ENCODE measurements around the gene TBC1D8. TPM values are rescaled to one million over a fixed set of nuclear protein-coding genes. Genes with fewer than 3 reads are reported as not detected.

The TBC1D8 gene
- total RNA-seq, 2 experiments from 2014 or later: 1.0 to 1.8 TPM

DNA sequence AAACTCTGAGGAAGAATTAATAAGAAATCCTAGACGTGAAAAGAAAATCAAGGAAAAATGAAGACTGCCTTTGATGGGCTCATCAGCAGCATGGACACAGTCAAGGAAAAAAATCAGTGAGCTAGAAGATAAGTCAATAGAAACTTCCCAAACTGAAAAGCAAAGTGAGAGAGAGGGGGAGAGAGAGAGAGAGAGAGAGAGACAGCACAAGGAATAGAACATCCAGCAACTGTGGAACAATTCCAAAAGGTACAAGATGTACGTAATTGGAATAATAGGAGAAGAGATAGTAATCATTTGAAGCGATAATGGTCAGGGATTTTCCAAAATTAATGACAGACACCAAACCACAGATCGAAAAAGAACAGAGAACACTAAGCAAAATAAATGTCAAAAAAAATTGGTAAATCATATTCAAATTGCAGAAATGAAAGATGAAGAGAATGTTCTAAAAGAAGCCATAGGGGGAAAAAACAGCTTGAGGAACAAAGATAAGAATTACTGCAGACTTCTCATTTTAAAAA, 54.5 kb downstream of the TBC1D8 start:
- Mint-ChIP-seq H3K27me3 (peaks cover 20% of the 10 kb centered on the region), H3K36me3 (ENCODE audit: low read depth) (peaks cover 13% of the 10 kb centered on the region), H3K9me3 (peaks cover 22% of the 10 kb centered on the region), H3K4me1 (ENCODE audit: low read depth) (no peaks in the 10 kb centered on the region), H3K27ac (no peak overlapping the region), H3K4me3 (no peak overlapping the region)
- intact Hi-C loops (cut with DNase I, micrococcal nuclease): no loop called here
- Histone ChIP-seq H3K27ac (ENCODE audit: low read depth in 1 of 2, low read length in 2 of 2) (no peak overlapping the region), H3K27me3 (ENCODE audit: control insufficient read depth in 1 of 2, insufficient read depth in 2 of 2, low read length in 2 of 2) (peaks cover 0 to 5% of the 10 kb centered on the region in 2 experiments), H3K9me3 (ENCODE audit: control insufficient read depth in 1 of 2, insufficient read depth in 1 of 2, low read length in 2 of 2) (no peaks in the 10 kb centered on the region), H3K4me3 (ENCODE audit: low read length) (no peak overlapping the region), H3K4me1 (ENCODE audit: insufficient read depth, low read length) (no peaks in the 10 kb centered on the region), H3K36me3 (ENCODE audit: insufficient read depth, low read length) (no peaks in the 10 kb centered on the region)
- ChIA-PET CTCF (no interaction called here), POLR2A (no interaction called here)
- ATAC-seq (ENCODE audit: poor library complexity) (no peak), DNase-seq (no peak)
- TF ChIP-seq CTCF (IDR thresholded peaks at IDR 0.05): no peak

GRCh38 chr2:101094351-101094750, 56.8 kb downstream of the TBC1D8 start:
- H3K36me3 Mint-ChIP-seq (ENCODE audit: low read depth): peaks cover 9% of the 10 kb centered on the region
- no peak overlapping the region for H3K27ac ChIP-seq (ENCODE audit: low read depth in 1 of 2, low read length in 2 of 2)
- intact Hi-C loops (cut with DNase I, micrococcal nuclease): no loop called here
- ATAC-seq (ENCODE audit: poor library complexity): no peak
- no peaks in the 10 kb centered on the region for H3K9me3 ChIP-seq (ENCODE audit: control insufficient read depth in 1 of 2, insufficient read depth in 1 of 2, low read length in 2 of 2)
- H3K9me3 Mint-ChIP-seq: peaks cover 14% of the 10 kb centered on the region
- no peak overlapping the region for H3K27ac Mint-ChIP-seq
- H3K4me1 ChIP-seq (ENCODE audit: insufficient read depth, low read length): no peaks in the 10 kb centered on the region
- ChIA-PET CTCF (no interaction called here), POLR2A (no interaction called here)
- no peak overlapping the region for H3K4me3 Mint-ChIP-seq
- H3K4me1 Mint-ChIP-seq (ENCODE audit: low read depth): no peaks in the 10 kb centered on the region
- DNase-seq: no peak
- no peak overlapping the region for H3K4me3 ChIP-seq (ENCODE audit: low read length)
- no peak for TF ChIP-seq CTCF (IDR thresholded peaks at IDR 0.05)
- peaks cover 0 to 5% of the 10 kb centered on the region in 2 experiments for H3K27me3 ChIP-seq (ENCODE audit: control insufficient read depth in 1 of 2, insufficient read depth in 2 of 2, low read length in 2 of 2)
- peaks cover 19% of the 10 kb centered on the region for H3K27me3 Mint-ChIP-seq
- H3K36me3 ChIP-seq (ENCODE audit: insufficient read depth, low read length): no peaks in the 10 kb centered on the region

DNA sequence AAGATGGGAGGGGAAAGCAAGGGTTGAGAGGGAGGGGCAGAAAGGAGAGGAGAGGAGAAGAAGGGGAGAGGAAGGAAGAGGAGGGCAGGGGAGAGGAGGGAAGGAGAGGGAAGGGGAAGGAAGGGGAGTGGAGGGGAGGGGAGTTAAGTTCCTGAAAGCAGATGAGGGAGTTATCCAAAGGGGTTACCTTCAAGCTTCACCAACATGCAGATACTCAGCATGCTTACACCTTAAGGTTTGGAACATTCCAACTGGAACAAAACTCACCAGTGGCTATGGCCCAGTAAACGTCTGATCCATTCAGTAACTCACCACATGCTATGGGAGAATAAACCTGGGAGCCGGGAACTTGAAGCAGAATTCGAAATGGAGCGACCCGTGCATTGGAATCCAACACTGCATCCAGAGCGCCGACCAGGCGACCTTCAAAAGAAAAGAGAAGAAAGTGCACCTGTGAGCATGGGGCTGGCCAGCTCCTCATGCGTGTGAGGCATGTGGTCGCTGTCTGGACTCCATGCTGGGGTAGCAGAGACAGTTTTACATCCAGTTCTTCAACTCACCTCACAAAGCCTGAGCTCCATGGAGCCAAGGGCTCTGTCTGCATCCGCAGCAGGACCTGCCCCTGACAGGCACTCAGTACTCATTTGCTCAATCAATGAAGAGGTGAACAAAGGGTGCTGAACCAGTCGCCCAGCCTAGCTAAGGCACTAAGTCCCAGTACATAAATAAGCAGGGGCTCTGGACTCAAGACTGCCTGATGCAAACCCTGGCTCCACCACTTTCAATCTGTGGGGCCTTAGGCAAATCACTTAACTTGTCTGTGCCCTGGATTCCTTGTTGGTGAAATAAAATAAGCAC, 61.0 kb downstream of the TBC1D8 start:
- no peaks in the 10 kb centered on the region for H3K4me1 Mint-ChIP-seq (ENCODE audit: low read depth)
- Histone ChIP-seq H3K9me3 (ENCODE audit: control insufficient read depth in 1 of 2, insufficient read depth in 1 of 2, low read length in 2 of 2) (no peaks in the 10 kb centered on the region), H3K27ac (ENCODE audit: low read depth in 1 of 2, low read length in 2 of 2) (no peak overlapping the region), H3K4me3 (ENCODE audit: low read length) (no peak overlapping the region), H3K36me3 (ENCODE audit: insufficient read depth, low read length) (no peaks in the 10 kb centered on the region), H3K4me1 (ENCODE audit: insufficient read depth, low read length) (no peaks in the 10 kb centered on the region), H3K27me3 (ENCODE audit: control insufficient read depth in 1 of 2, insufficient read depth in 2 of 2, low read length in 2 of 2) (peaks cover 0 to 2% of the 10 kb centered on the region in 2 experiments)
- no peak overlapping the region for H3K4me3 Mint-ChIP-seq
- CTCF ChIA-PET: interaction anchor here (0.7 kb wide), 1 partner anchor 670 kb away, joined by 5 read pairs; no protein-coding TSS in a partner anchor
- peaks cover 5% of the 10 kb centered on the region for H3K27me3 Mint-ChIP-seq
- POLR2A ChIA-PET: no interaction called here
- no peak for ATAC-seq (ENCODE audit: poor library complexity)
- TF ChIP-seq CTCF (IDR thresholded peaks at IDR 0.05): no peak
- no peak overlapping the region for H3K27ac Mint-ChIP-seq
- DNase-seq: no peak
- H3K36me3 Mint-ChIP-seq (ENCODE audit: low read depth): no peaks in the 10 kb centered on the region
- no peaks in the 10 kb centered on the region for H3K9me3 Mint-ChIP-seq
- intact Hi-C loops (cut with DNase I, micrococcal nuclease): no loop called here
